ENCODE data around the gene RALGAPA1. TPM values are rescaled to one million over a fixed set of nuclear protein-coding genes. Genes with fewer than 3 reads are reported as not detected.

Gene RALGAPA1
- polyA plus RNA-seq, 1 donor (not counting 4 experiments of a cell fraction or from before 2014, with no cell fraction given): 12.1 TPM

DNA sequence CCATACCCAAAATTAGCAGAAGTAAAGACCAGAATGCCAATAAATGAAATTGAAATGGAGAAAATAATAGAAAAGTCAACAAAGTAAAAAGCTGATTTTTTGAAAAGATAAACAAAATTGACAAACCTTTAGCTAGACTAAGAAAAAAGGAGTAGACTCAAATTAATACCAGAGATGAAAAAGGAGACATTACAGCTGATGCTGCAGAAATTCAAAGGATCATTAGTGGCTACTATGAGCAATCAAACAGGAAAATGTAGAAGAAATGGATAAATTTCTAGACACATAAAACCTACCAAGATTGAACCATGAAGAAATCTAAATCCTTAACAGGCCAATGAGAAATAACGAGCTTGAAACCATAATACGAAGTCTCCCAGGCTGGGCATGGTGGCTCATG is 309.9 kb downstream of the RALGAPA1 start:
- FAIRE-seq: no peak
- peaks cover 3% of the 10 kb centered on the region for H3K27me3 ChIP-seq (ENCODE audit: control insufficient read depth, extremely low read depth, insufficient read depth, low read length)
- no peak overlapping the region for H3K9ac ChIP-seq (ENCODE audit: control insufficient read depth, extremely low read depth, insufficient read depth, low read length)
- no peaks in the 10 kb centered on the region for H3K9me3 ChIP-seq (ENCODE audit: control insufficient read depth, low read depth, low read length)
- H3K9me1 ChIP-seq (ENCODE audit: control insufficient read depth, extremely low read depth, insufficient read depth, low read length): no peaks in the 10 kb centered on the region
- DNase-seq (ENCODE audit: low read depth, low spot score): no peak
- no peak overlapping the region for H2AFZ ChIP-seq (ENCODE audit: control insufficient read depth, low read length)
- H3K27ac ChIP-seq (ENCODE audit: control insufficient read depth, insufficient read depth, low read length): no peak overlapping the region
- TF ChIP-seq EZH2 (IDR thresholded peaks at IDR 0.05; ENCODE audit: low read length): no peak
- dilution Hi-C loops (cut with MboI; ENCODE audit: extremely low pct_ligation_motif_present, low sequenced_read_pairs): no loop called here
- no peaks in the 10 kb centered on the region for H3K4me1 ChIP-seq (ENCODE audit: control insufficient read depth, extremely low read depth, insufficient read depth, low read length)
- no peak overlapping the region for H3K4me3 ChIP-seq (ENCODE audit: control insufficient read depth in 2 of 3, extremely low read depth in 1 of 3, insufficient read depth in 2 of 3, low read depth in 1 of 3, low read length in 3 of 3)
- no peaks in the 10 kb centered on the region for H3K79me2 ChIP-seq (ENCODE audit: control insufficient read depth, insufficient read depth, low read length)
- no peak overlapping the region for H3K4me2 ChIP-seq (ENCODE audit: control insufficient read depth, extremely low read depth, insufficient read depth, low read depth, low read length)
- no peaks in the 10 kb centered on the region for H3K36me3 ChIP-seq (ENCODE audit: control insufficient read depth in 2 of 2, extremely low read depth in 1 of 2, insufficient read depth in 2 of 2, low read length in 2 of 2)
- H4K20me1 ChIP-seq (ENCODE audit: control insufficient read depth, extremely low read depth, insufficient read depth, low read length): no peaks in the 10 kb centered on the region

DNA sequence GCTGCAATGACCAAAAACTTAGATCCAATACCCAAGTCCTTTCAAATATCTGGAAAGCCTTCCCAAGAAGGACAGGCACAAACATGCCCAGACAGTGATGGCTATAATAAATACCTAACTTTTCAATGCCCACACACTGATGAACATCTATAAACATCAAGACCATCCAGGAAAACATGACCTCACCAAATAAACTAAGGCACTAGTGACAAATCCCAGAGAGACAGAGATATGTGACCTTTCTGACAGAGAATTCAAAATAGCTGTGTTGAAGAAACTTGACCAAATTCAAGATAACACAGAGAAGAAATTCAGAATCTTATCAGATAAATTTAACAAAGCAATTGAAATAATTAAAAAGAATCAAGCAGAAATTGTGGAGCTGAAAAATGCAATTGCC is 313.8 kb downstream of the RALGAPA1 start:
- FAIRE-seq (no peak), DNase-seq (ENCODE audit: low read depth, low spot score) (no peak)
- H3K4me1 ChIP-seq (ENCODE audit: control insufficient read depth, extremely low read depth, insufficient read depth, low read length): no peaks in the 10 kb centered on the region
- no peak overlapping the region for H3K4me3 ChIP-seq (ENCODE audit: control insufficient read depth in 2 of 3, extremely low read depth in 1 of 3, insufficient read depth in 2 of 3, low read depth in 1 of 3, low read length in 3 of 3)
- no peak overlapping the region for H2AFZ ChIP-seq (ENCODE audit: control insufficient read depth, low read length)
- no peaks in the 10 kb centered on the region for H3K27me3 ChIP-seq (ENCODE audit: control insufficient read depth, extremely low read depth, insufficient read depth, low read length)
- TF ChIP-seq CTCF (optimal IDR thresholded peaks at IDR 0.05 in 1 of 3, IDR thresholded peaks at IDR 0.05 in 1 of 3, conservative IDR thresholded peaks at IDR 0.05 in 1 of 3; ENCODE audit: extremely low read depth in 1 of 3, insufficient read depth in 2 of 3, low read length in 3 of 3) (no peak), EZH2 (IDR thresholded peaks at IDR 0.05; ENCODE audit: low read length) (no peak)
- no peaks in the 10 kb centered on the region for H3K9me3 ChIP-seq (ENCODE audit: control insufficient read depth, low read depth, low read length)
- no peaks in the 10 kb centered on the region for H4K20me1 ChIP-seq (ENCODE audit: control insufficient read depth, extremely low read depth, insufficient read depth, low read length)
- no peak overlapping the region for H3K9ac ChIP-seq (ENCODE audit: control insufficient read depth, extremely low read depth, insufficient read depth, low read length)
- H3K36me3 ChIP-seq (ENCODE audit: control insufficient read depth in 2 of 2, extremely low read depth in 1 of 2, insufficient read depth in 2 of 2, low read length in 2 of 2): no peaks in the 10 kb centered on the region
- no peak overlapping the region for H3K27ac ChIP-seq (ENCODE audit: control insufficient read depth, insufficient read depth, low read length)
- H3K79me2 ChIP-seq (ENCODE audit: control insufficient read depth, insufficient read depth, low read length): no peaks in the 10 kb centered on the region
- H3K4me2 ChIP-seq (ENCODE audit: control insufficient read depth, extremely low read depth, insufficient read depth, low read depth, low read length): no peak overlapping the region
- dilution Hi-C loops (cut with MboI; ENCODE audit: extremely low pct_ligation_motif_present, low sequenced_read_pairs): no loop called here
- H3K9me1 ChIP-seq (ENCODE audit: control insufficient read depth, extremely low read depth, insufficient read depth, low read length): no peaks in the 10 kb centered on the region

GRCh38 chr14:35492569-35493014 is 316.5 kb downstream of the RALGAPA1 start:
- Histone ChIP-seq H3K27me3 (ENCODE audit: control insufficient read depth, extremely low read depth, insufficient read depth, low read length) (no peaks in the 10 kb centered on the region), H3K36me3 (ENCODE audit: control insufficient read depth in 2 of 2, extremely low read depth in 1 of 2, insufficient read depth in 2 of 2, low read length in 2 of 2) (no peaks in the 10 kb centered on the region), H3K27ac (ENCODE audit: control insufficient read depth, insufficient read depth, low read length) (no peak overlapping the region), H4K20me1 (ENCODE audit: control insufficient read depth, extremely low read depth, insufficient read depth, low read length) (no peaks in the 10 kb centered on the region), H3K9me1 (ENCODE audit: control insufficient read depth, extremely low read depth, insufficient read depth, low read length) (no peaks in the 10 kb centered on the region), H3K4me3 (ENCODE audit: control insufficient read depth in 2 of 3, extremely low read depth in 1 of 3, insufficient read depth in 2 of 3, low read depth in 1 of 3, low read length in 3 of 3) (no peak overlapping the region), H3K79me2 (ENCODE audit: control insufficient read depth, insufficient read depth, low read length) (no peaks in the 10 kb centered on the region), H3K9me3 (ENCODE audit: control insufficient read depth, low read depth, low read length) (no peaks in the 10 kb centered on the region), H3K4me1 (ENCODE audit: control insufficient read depth, extremely low read depth, insufficient read depth, low read length) (no peaks in the 10 kb centered on the region), H2AFZ (ENCODE audit: control insufficient read depth, low read length) (no peak overlapping the region), H3K9ac (ENCODE audit: control insufficient read depth, extremely low read depth, insufficient read depth, low read length) (no peak overlapping the region), H3K4me2 (ENCODE audit: control insufficient read depth, extremely low read depth, insufficient read depth, low read depth, low read length) (no peak overlapping the region)
- DNase-seq (ENCODE audit: low read depth, low spot score): no peak
- TF ChIP-seq CTCF (optimal IDR thresholded peaks at IDR 0.05 in 1 of 3, IDR thresholded peaks at IDR 0.05 in 1 of 3, conservative IDR thresholded peaks at IDR 0.05 in 1 of 3; ENCODE audit: extremely low read depth in 1 of 3, insufficient read depth in 2 of 3, low read length in 3 of 3) (no peak), EZH2 (IDR thresholded peaks at IDR 0.05; ENCODE audit: low read length) (no peak)
- no peak for FAIRE-seq
- dilution Hi-C loops (cut with MboI; ENCODE audit: extremely low pct_ligation_motif_present, low sequenced_read_pairs): no loop called here
